ENCODE results near the gene EID2B. TPM values are rescaled to one million over a fixed set of nuclear protein-coding genes. Genes with fewer than 3 reads are reported as not detected.

EID2B gene
- total and polyA plus RNA-seq, 9 of the 15 experiments (the other 6 are each of a cell fraction or from before 2014, with no cell fraction given), result 2.8 to 8.8 (median 4.8) TPM

GRCh38 chr19:39531834-39532232, 819 bp downstream of the EID2B start (continued):
- TF ChIP-seq, protein P1, sequence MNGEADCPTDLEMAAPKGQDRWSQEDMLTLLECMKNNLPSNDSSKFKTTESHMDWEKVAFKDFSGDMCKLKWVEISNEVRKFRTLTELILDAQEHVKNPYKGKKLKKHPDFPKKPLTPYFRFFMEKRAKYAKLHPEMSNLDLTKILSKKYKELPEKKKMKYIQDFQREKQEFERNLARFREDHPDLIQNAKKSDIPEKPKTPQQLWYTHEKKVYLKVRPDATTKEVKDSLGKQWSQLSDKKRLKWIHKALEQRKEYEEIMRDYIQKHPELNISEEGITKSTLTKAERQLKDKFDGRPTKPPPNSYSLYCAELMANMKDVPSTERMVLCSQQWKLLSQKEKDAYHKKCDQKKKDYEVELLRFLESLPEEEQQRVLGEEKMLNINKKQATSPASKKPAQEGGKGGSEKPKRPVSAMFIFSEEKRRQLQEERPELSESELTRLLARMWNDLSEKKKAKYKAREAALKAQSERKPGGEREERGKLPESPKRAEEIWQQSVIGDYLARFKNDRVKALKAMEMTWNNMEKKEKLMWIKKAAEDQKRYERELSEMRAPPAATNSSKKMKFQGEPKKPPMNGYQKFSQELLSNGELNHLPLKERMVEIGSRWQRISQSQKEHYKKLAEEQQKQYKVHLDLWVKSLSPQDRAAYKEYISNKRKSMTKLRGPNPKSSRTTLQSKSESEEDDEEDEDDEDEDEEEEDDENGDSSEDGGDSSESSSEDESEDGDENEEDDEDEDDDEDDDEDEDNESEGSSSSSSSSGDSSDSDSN (IDR thresholded peaks at IDR 0.05; ENCODE audit: borderline replicate concordance in 1 of 2, low read depth in 2 of 2, low read length in 2 of 2), result 0 out of 4 replicates have a peak, but pooled peaks of 1 of the 2 experiments have one; percentile 5
- TF ChIP-seq CEBPG (CRISPR knock-in tag; IDR thresholded peaks at IDR 0.05), result no peak
- peak in 1 of 2 experiments; percentile 27; a peak in 1 of 4 replicates for TF ChIP-seq CEBPG (tag; conservative IDR thresholded peaks at IDR 0.05 in 1 of 2, IDR thresholded peaks at IDR 0.05 in 1 of 2)
- TF ChIP-seq CEBPB (tag; IDR thresholded peaks at IDR 0.05), result no peak

DNA sequence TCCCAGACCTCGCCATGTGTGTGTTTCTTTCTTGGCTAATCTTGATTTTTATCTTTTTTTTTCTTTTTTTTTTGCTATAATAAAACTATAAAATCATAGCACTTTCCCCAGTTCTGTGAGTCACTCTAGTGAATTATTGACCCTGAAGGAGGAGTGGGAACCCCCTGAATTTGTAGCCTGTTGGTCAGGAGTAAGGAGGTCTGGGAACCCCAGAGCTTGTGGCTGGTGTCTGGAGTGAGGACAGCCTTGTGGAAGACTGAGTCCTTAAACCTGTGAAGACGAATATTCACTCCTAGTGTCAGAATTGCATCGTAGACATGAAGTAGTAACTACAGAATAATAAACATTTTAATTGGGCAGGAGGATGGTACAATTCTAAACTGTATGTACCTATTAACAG, 7.4 kb downstream of the EID2B start:
- ChIA-PET CTCF (ENCODE audit: low intra/inter-chr PET ratio) (no interaction called here), POLR2A (interaction anchor here (1.3 kb wide), 1 partner anchor 80 kb away, joined by 4 read pairs; the partner anchor contains the start of gene SUPT5H)
- Histone ChIP-seq H3K79me2 (ENCODE audit: control insufficient read depth, insufficient read depth, low read length) (no peaks in the 10 kb centered on the region), H3K4me1 (replicated peaks in 1 of 2; ENCODE audit: control insufficient read depth in 2 of 2, insufficient read depth in 2 of 2, low read length in 2 of 2) (peaks cover 3 to 4% of the 10 kb centered on the region in 2 experiments; a peak in 3 of 5 replicates), H3K27me3 (ENCODE audit: control insufficient read depth in 2 of 2, insufficient read depth in 2 of 2, low read length in 2 of 2) (no peaks in the 10 kb centered on the region), H4K20me1 (replicated peaks; ENCODE audit: control insufficient read depth, insufficient read depth, low read length) (no peaks in the 10 kb centered on the region), H3K27ac (ENCODE audit: extremely low read depth, low read depth, low read length) (no peak overlapping the region), H3K4me3 (no peak overlapping the region), H2AFZ (ENCODE audit: low read depth, low read length) (no peak overlapping the region), H3K9me3 (replicated peaks; ENCODE audit: control insufficient read depth, insufficient read depth, low read depth, low read length) (no peaks in the 10 kb centered on the region), H3K9ac (ENCODE audit: insufficient read depth in 1 of 2, low read depth in 2 of 2, low read length in 2 of 2) (no peak overlapping the region), H3K9me1 (ENCODE audit: control insufficient read depth, insufficient read depth, low read length) (no peaks in the 10 kb centered on the region), H3K36me3 (ENCODE audit: control insufficient read depth, insufficient read depth, low read length) (no peaks in the 10 kb centered on the region), H3K4me2 (ENCODE audit: insufficient read depth, low read length) (no peak overlapping the region)
- in situ Hi-C loops (cut with MboI), result no loop called here
- ATAC-seq (no peak), FAIRE-seq (no peak), DNase-seq (ENCODE audit: extremely low read depth in 1 of 4, low spot score in 3 of 4) (no peak)
- BruUV-seq (replicated peaks), result no TSS peak
- WGBS (ENCODE audit: insufficient coverage, low coverage, missing lambda C conversion rate), result 94% methylated on average over 3 of the region's 3 CpGs
- intact Hi-C loops (cut with micrococcal nuclease), result no loop called here
- no peak for TF ChIP-seq COPS2 (conservative IDR thresholded peaks at IDR 0.05)
- no peak for TF ChIP-seq ARID2 (IDR thresholded peaks at IDR 0.05)
- TF ChIP-seq MYBL2 (IDR thresholded peaks at IDR 0.05; ENCODE audit: low read depth), result no peak
- TF ChIP-seq MYBL2 (CRISPR knock-in tag; IDR thresholded peaks at IDR 0.05; ENCODE audit: borderline replicate concordance), result no peak
- no peak for TF ChIP-seq ZNF644 (tag; IDR thresholded peaks at IDR 0.05; ENCODE audit: low read depth)
- TF ChIP-seq ZNF140 (CRISPR knock-in tag; IDR thresholded peaks at IDR 0.05), result no peak
- no peak for TF ChIP-seq ZFP1 (CRISPR knock-in tag; IDR thresholded peaks at IDR 0.05)
- TF ChIP-seq, protein P2, sequence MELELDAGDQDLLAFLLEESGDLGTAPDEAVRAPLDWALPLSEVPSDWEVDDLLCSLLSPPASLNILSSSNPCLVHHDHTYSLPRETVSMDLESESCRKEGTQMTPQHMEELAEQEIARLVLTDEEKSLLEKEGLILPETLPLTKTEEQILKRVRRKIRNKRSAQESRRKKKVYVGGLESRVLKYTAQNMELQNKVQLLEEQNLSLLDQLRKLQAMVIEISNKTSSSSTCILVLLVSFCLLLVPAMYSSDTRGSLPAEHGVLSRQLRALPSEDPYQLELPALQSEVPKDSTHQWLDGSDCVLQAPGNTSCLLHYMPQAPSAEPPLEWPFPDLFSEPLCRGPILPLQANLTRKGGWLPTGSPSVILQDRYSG (tag; conservative IDR thresholded peaks at IDR 0.05; ENCODE audit: low read depth), result no peak
- TF ChIP-seq ZNF778 (CRISPR knock-in tag; IDR thresholded peaks at IDR 0.05), result no peak
- TF ChIP-seq IRF2 (CRISPR knock-in tag; IDR thresholded peaks at IDR 0.05), result no peak
- no peak for TF ChIP-seq TEAD1 (CRISPR knock-in tag; IDR thresholded peaks at IDR 0.05)
- no peak for TF ChIP-seq ARNT (IDR thresholded peaks at IDR 0.05)
- no peak for TF ChIP-seq ZBTB2 (IDR thresholded peaks at IDR 0.05)
- no peak for TF ChIP-seq RBBP5 (IDR thresholded peaks at IDR 0.05; ENCODE audit: borderline replicate concordance, insufficient read depth, low read length, poor library complexity, severe bottlenecking)
